B cell (primary cell): Measurements from ENCODE around the gene SCN4A. TPM values are rescaled to one million over a fixed set of nuclear protein-coding genes. Genes with fewer than 3 reads are reported as not detected.
A peak's percentile ranks its signal among the peaks of the same experiment; 100 is the strongest.

Experiments used
- ATAC-seq: fragments of 200-7000 bp; cut with Tn5 transposase; one replicate; pipeline ENCODE4 v1.10.0; 2021; ENCODE audit warnings: low read depth, mild to moderate bottlenecking, moderate number of reproducible peaks, moderate library complexity
- CTCF ChIA-PET: fragments of 350-600 bp; sonication (Branson Sonifier 250); formaldehyde crosslinking; loops from one replicate; lab custom pipeline; 2021; ENCODE audit warnings: antibody characterized with exemption, inconsistent platforms; lab: Charles Lee
- POLR2A ChIA-PET: fragments of 350-600 bp; sonication (Branson Sonifier 250); formaldehyde crosslinking; loops from one replicate; lab custom pipeline; 2021; ENCODE audit warnings: antibody characterized with exemption; lab: Charles Lee
- DNase-seq: peaks from one replicate; pipeline ENCODE4 v3.0.0; 2013
- H2AFZ ChIP-seq: 2 replicates; pipeline ENCODE4 v1.6.1; 2012; ENCODE audit warnings: mild to moderate bottlenecking, low read depth, low read length; ENCODE audit not compliant: insufficient read depth, poor library complexity, severe bottlenecking
- H3K27ac ChIP-seq, 2 donors: 1 replicate in 1 of 2; 2 replicates in 1 of 2; pipeline ENCODE4 v1.5.1; 2012 to 2013; ENCODE audit warnings: low read length in 2 of 2, mild to moderate bottlenecking in 2 of 2, moderate library complexity in 1 of 2
- H3K27me3 ChIP-seq, 4 experiments: fragments of 200-600 bp in 1 of 4; sonication (generic) in 1 of 4; replicated peaks in 1 of 4; 1 replicate in 2 of 4; 2 replicates in 2 of 4; pipeline versions ENCODE4 v1.6.1 to v1.7.0; 2013 to 2016; ENCODE audit warnings: low read length in 3 of 4, mild to moderate bottlenecking in 2 of 4, mixed read lengths in 1 of 4, moderate library complexity in 1 of 4; ENCODE audit not compliant: insufficient read depth in 4 of 4, control insufficient read depth in 3 of 4; ENCODE audit errors: control extremely low read depth in 1 of 4
- H3K36me3 ChIP-seq, 2 experiments: replicated peaks in 1 of 2; 1 replicate in 1 of 2; 2 replicates in 1 of 2; pipeline versions ENCODE4 v1.6.1 to v1.7.1; 2013; ENCODE audit warnings: low read length in 1 of 2; ENCODE audit not compliant: insufficient read depth in 2 of 2, control insufficient read depth in 1 of 2; ENCODE audit errors: control extremely low read depth in 1 of 2, extremely low read depth in 1 of 2
- H3K4me1 ChIP-seq, 2 donors: fragments of 200-600 bp in 1 of 2; sonication (generic) in 1 of 2; 1 replicate in 1 of 2; 2 replicates in 1 of 2; pipeline versions ENCODE4 v1.5.1 to v1.6.1; 2013 to 2017; ENCODE audit warnings: low read length in 2 of 2; ENCODE audit not compliant: control insufficient read depth in 2 of 2, insufficient read depth in 2 of 2
- H3K4me2 ChIP-seq: replicated peaks from 2 replicates; pipeline ENCODE3; 2012; ENCODE audit warnings: mild to moderate bottlenecking, low read depth, low read length; ENCODE audit not compliant: poor library complexity, severe bottlenecking
- H3K4me3 ChIP-seq, 5 experiments: fragments of 200-600 bp in 1 of 5; sonication (generic) in 1 of 5; 1 replicate in 3 of 5; 2 replicates in 2 of 5; pipeline versions ENCODE4 v1.5.1 to v1.7.0; 2011 to 2016; ENCODE audit warnings: low read length in 4 of 5, mild to moderate bottlenecking in 4 of 5, low read depth in 2 of 5, control low read depth in 1 of 5, moderate library complexity in 1 of 5; ENCODE audit not compliant: insufficient read depth in 1 of 5; ENCODE audit errors: control extremely low read depth in 1 of 5, extremely low read depth in 1 of 5
- H3K79me2 ChIP-seq: fragments of 200-600 bp; sonication (generic); one replicate; pipeline ENCODE4 v1.6.0; 2016; ENCODE audit warnings: low read length; ENCODE audit not compliant: control insufficient read depth, insufficient read depth
- H3K9ac ChIP-seq: fragments of 200-600 bp; sonication (generic); 2 replicates; pipeline ENCODE4 v1.6.1; 2017; ENCODE audit warnings: mild to moderate bottlenecking, low read length, moderate library complexity
- H3K9me3 ChIP-seq, 3 donors: one replicate each; pipeline versions ENCODE4 v1.6.1 to v1.7.1; 2013; ENCODE audit warnings: low read length in 2 of 3; ENCODE audit not compliant: control insufficient read depth in 2 of 3, insufficient read depth in 1 of 3; ENCODE audit errors: control extremely low read depth in 1 of 3
- H4K20me1 ChIP-seq: 2 replicates; pipeline ENCODE4 v1.6.0; 2012; ENCODE audit warnings: mild to moderate bottlenecking, low read length; ENCODE audit not compliant: insufficient read depth, control insufficient read depth, poor library complexity, severe bottlenecking
- H3K27ac Mint-ChIP-seq: one replicate; pipeline ENCODE4 v1.8.0; 2021; ENCODE audit warnings: mixed read lengths
- H3K27me3 Mint-ChIP-seq: one replicate; pipeline ENCODE4 v1.8.0; 2021; ENCODE audit warnings: mixed read lengths
- H3K4me1 Mint-ChIP-seq: one replicate; pipeline ENCODE4 v1.8.0; 2021; ENCODE audit warnings: mixed read lengths
- H3K4me3 Mint-ChIP-seq: one replicate; pipeline ENCODE4 v1.8.0; 2021; ENCODE audit warnings: mixed read lengths
- H3K9me3 Mint-ChIP-seq: one replicate; pipeline ENCODE4 v1.8.0; 2022; ENCODE audit warnings: mixed read lengths; ENCODE audit not compliant: insufficient read depth
- CTCF ChIP-seq: fragments of 200-600 bp; IDR thresholded peaks from one replicate; pipeline ENCODE4 v1.8.0; 2022; ENCODE audit warnings: antibody characterized with exemption, mild to moderate bottlenecking
- EZH2 ChIP-seq: IDR thresholded peaks from 2 replicates; pipeline ENCODE4 v1.6.1; 2012; ENCODE audit warnings: borderline replicate concordance, low read depth, mild to moderate bottlenecking, moderate library complexity, low read length; ENCODE audit not compliant: insufficient read depth, poor library complexity, severe bottlenecking
- WGBS: methylation state at CpG from one replicate; pipeline ENCODE4 v1.1.5; 2013; ENCODE audit warnings: missing lambda C conversion rate; ENCODE audit not compliant: insufficient coverage; 5-methylcytosine and 5-hydroxymethylcytosine counted together
- intact Hi-C: fragments of 100-400 bp; cut with micrococcal nuclease; formaldehyde crosslinking; loops from one replicate; pipeline ENCODE4 v1.10.0; 2022
- polyA plus RNA-seq: library from polyadenylated mRNA; depleted of rRNA; stranded (reverse); fragments of >200 nt; gene quantifications from 2 replicates; pipeline ENCODE4 v1.2.3, GENCODE V29; 2012
- total RNA-seq, 2 donors: library from RNA; stranded (reverse); fragments of 120-200 nt in 1 of 2; gene quantifications; 1 replicate in 1 of 2; 2 replicates in 1 of 2; pipeline versions ENCODE4 v1.2.3 to v1.2.4, GENCODE V29; 2013 to 2022

SCN4A gene
- total and polyA plus RNA-seq, 2 donors (not counting 1 experiment from before 2014, with no cell fraction given): 1.1 to 1.4 TPM

- H3K4me1 Mint-ChIP-seq: peaks cover 87% of the 10 kb centered on the region
- H3K4me3 ChIP-seq: peak overlapping the region; percentile 80 to 100 (median 97)
- H3K9ac ChIP-seq: peak overlapping the region; percentile 97
- H2AFZ ChIP-seq: no peak overlapping the region
- H3K27me3 ChIP-seq: no peaks in the 10 kb centered on the region
- H4K20me1 ChIP-seq: peaks cover 46% of the 10 kb centered on the region
- ChIA-PET POLR2A (interaction anchor here (0.6 to 12.1 kb wide), 5 partner anchors 10 to 219 kb away, joined by 3 to 360 read pairs (median 6); partner anchors contain the start of genes GH1 and ICAM2), CTCF (interaction anchor here (0.8 to 26.0 kb wide), 8 partner anchors 7 to 204 kb away, joined by 3 to 834 read pairs (median 10); partner anchors contain the start of genes GH1 and ICAM2)
- peaks cover 0 to 51% of the 10 kb centered on the region in 2 experiments for H3K36me3 ChIP-seq
- TF ChIP-seq EZH2 (no peak), CTCF (no peak)
- H3K79me2 ChIP-seq: peaks cover 65% of the 10 kb centered on the region
- H3K27me3 Mint-ChIP-seq: no peaks in the 10 kb centered on the region
- 79% methylated on average over 9 of the region's 10 CpGs for WGBS
- peak overlapping the region; percentile 97 for H3K4me2 ChIP-seq
- H3K4me3 Mint-ChIP-seq: peak overlapping the region; percentile 99
- H3K4me1 ChIP-seq: peaks cover 73 to 86% of the 10 kb centered on the region in 2 donors
- intact Hi-C loops: no loop called here
- ATAC-seq: no peak
- no peaks in the 10 kb centered on the region for H3K9me3 Mint-ChIP-seq
- DNase-seq: no peak
- H3K27ac Mint-ChIP-seq: peak overlapping the region; percentile 97
- H3K9me3 ChIP-seq: no peaks in the 10 kb centered on the region
- H3K27ac ChIP-seq: peak overlapping the region; percentile 85 to 89
Observed at GRCh38 chr17:63928966-63929695, 43.6 kb downstream of the SCN4A start.
